ENCODE measurements around the gene PARS2. TPM values are rescaled to one million over a fixed set of nuclear protein-coding genes. Genes with fewer than 3 reads are reported as not detected.

PARS2 gene
- total and polyA plus RNA-seq, 2 experiments from 2014 or later = 4.8 to 9.3 TPM

DNA sequence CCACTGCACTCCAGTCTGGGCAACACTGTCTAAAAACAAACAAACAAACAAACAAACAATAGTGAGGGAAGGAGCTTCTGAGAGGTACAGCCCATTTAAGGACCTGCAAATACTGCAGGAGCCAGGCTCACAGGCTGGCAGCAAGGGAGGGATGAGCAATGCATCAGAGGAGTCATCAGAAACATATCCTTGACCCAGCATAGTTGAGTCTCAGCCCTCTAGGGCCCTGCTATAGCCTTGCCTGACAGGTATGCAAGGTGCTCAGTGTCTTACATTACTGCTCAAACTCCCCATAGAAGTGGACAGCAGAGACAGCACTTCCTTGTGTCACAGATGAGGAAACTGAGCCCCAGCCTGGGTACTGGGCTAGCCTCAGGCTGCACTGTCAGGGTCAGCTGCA lies 55.9 kb downstream of the PARS2 start:
- Histone ChIP-seq H3K4me1 (ENCODE audit: insufficient read depth) (no peaks in the 10 kb centered on the region), H4K20me1 (ENCODE audit: insufficient read depth, poor library complexity, severe bottlenecking) (no peaks in the 10 kb centered on the region), H2AFZ (no peak overlapping the region), H3K9me2 (replicated peaks; ENCODE audit: insufficient read depth) (no peaks in the 10 kb centered on the region), H3K36me3 (replicated peaks; ENCODE audit: insufficient read depth, low read depth) (no peaks in the 10 kb centered on the region), H3K9me3 (ENCODE audit: low read depth) (no peaks in the 10 kb centered on the region), H3K79me2 (no peaks in the 10 kb centered on the region), H3K4me2 (no peak overlapping the region), H3K27ac (no peak overlapping the region), H3K27me3 (peaks cover 4% of the 10 kb centered on the region), H3K4me3 (no peak overlapping the region)
- TF ChIP-seq, protein P1, sequence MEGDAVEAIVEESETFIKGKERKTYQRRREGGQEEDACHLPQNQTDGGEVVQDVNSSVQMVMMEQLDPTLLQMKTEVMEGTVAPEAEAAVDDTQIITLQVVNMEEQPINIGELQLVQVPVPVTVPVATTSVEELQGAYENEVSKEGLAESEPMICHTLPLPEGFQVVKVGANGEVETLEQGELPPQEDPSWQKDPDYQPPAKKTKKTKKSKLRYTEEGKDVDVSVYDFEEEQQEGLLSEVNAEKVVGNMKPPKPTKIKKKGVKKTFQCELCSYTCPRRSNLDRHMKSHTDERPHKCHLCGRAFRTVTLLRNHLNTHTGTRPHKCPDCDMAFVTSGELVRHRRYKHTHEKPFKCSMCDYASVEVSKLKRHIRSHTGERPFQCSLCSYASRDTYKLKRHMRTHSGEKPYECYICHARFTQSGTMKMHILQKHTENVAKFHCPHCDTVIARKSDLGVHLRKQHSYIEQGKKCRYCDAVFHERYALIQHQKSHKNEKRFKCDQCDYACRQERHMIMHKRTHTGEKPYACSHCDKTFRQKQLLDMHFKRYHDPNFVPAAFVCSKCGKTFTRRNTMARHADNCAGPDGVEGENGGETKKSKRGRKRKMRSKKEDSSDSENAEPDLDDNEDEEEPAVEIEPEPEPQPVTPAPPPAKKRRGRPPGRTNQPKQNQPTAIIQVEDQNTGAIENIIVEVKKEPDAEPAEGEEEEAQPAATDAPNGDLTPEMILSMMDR (IDR thresholded peaks at IDR 0.05; ENCODE audit: poor library complexity) = no peak
- no peak for TF ChIP-seq EZH2 (IDR thresholded peaks at IDR 0.05; ENCODE audit: borderline replicate concordance)
- no peak for TF ChIP-seq EZH2phosphoT487 (IDR thresholded peaks at IDR 0.05; ENCODE audit: low read depth, severe bottlenecking, unreplicated experiment)
- DNase-seq (ENCODE audit: low spot score) = no peak

Other genes with a start within 250 kb of the PARS2 start
- gene ACOT11, start 216.3 kb downstream of the PARS2 start, total RNA-seq = 6.7 and 13.8 TPM in 2 replicates
- 9.3 and 20.0 TPM in 2 replicates for gene ACOT11, start 216.3 kb downstream of the PARS2 start, polyA plus RNA-seq
- gene FAM151A, start 141.0 kb downstream of the PARS2 start, total RNA-seq = 9.8 and 15.7 TPM in 2 replicates
- gene FAM151A, start 141.0 kb downstream of the PARS2 start, polyA plus RNA-seq = 5.0 and 13.5 TPM in 2 replicates
- gene MROH7, start 122.7 kb downstream of the PARS2 start, total RNA-seq = 0.68 and 0.87 TPM in 2 replicates
- gene MROH7, start 122.7 kb downstream of the PARS2 start, polyA plus RNA-seq = 0.24 and 0.95 TPM in 2 replicates
- gene TTC4, start 48.7 kb downstream of the PARS2 start, total RNA-seq = 19.4 and 20.0 TPM in 2 replicates
- gene TTC4, start 48.7 kb downstream of the PARS2 start, polyA plus RNA-seq = 14.0 and 14.3 TPM in 2 replicates
- gene TTC22, start 36.8 kb upstream of the PARS2 start, total RNA-seq = 8.1 and 8.5 TPM in 2 replicates
- gene TTC22, start 36.8 kb upstream of the PARS2 start, polyA plus RNA-seq = 7.8 and 9.0 TPM in 2 replicates
- 282 and 297 TPM in 2 replicates for gene DHCR24, start 122.7 kb upstream of the PARS2 start, total RNA-seq
- 242 and 318 TPM in 2 replicates for gene DHCR24, start 122.7 kb upstream of the PARS2 start, polyA plus RNA-seq
- gene TMEM61, start 216.1 kb upstream of the PARS2 start, total RNA-seq = 0.90 TPM in 1 of 2 replicates, not detected in the other
- 0.22 and 0.99 TPM in 2 replicates for gene TMEM61, start 216.1 kb upstream of the PARS2 start, polyA plus RNA-seq
- 0.23 TPM in 1 of 2 replicates, not detected in the other for gene BSND, start 234.4 kb upstream of the PARS2 start, total RNA-seq
- 0.18 and 0.21 TPM in 2 replicates for gene BSND, start 234.4 kb upstream of the PARS2 start, polyA plus RNA-seq